Posterior vena cava (tissue), 2 donors: Measurements from ENCODE around the gene BUB1B. TPM values are rescaled to one million over a fixed set of nuclear protein-coding genes. Genes with fewer than 3 reads are reported as not detected.

Source experiments
- DNase-seq: peaks from one replicate; pipeline ENCODE4 v3.0.0-alpha.2; 2020; ENCODE audit warnings: low spot score
- intact Hi-C, 2 donors: fragments of 100-400 bp; cut with DNase I; formaldehyde crosslinking; loops; one replicate each; pipeline versions ENCODE4 v1.14.1 to v1.14.2; 2022 to 2023
- total RNA-seq, 2 donors: library from RNA; stranded (reverse); fragmentation: NEBNext Ultra II Directional; extraction: Animal tissue kit (Norgen Biotek cat#: 25700); gene quantifications; one replicate each; pipeline ENCODE4 v1.2.1, GENCODE V29; 2021
- donor health status: DM: yes; HTN: yes; CAD: no.
- donor health status: DM: yes; HTN: yes; CAD: no.

Gene BUB1B
- total RNA-seq, 2 donors from 2014 or later, result 0.86 to 1.2 TPM

DNA sequence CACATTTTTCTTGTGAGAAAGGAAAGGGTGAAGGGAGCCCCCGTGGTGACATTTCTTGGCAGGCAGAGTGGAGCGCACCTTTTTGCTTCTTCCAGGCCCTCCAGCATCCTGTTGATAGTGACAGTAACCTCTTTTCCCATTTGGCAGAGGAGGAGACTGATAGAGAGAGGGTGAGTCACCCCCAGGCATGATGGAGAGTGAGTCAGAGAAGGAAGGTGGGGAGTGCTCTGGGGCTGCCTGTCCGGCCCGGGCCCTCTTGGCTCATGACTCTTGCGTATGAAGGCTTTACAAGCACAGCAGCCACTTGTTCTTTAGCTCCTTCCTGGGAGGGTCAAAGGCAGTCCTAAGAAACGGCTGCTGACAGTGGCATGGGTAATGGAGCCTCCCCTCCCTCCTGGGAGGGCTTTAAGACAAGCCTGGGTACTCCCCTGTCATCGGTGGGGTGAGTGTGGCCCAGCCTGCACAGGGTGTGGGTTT, 106.0 kb downstream of the BUB1B start:
- intact Hi-C loops, result no loop called here
- no peak for DNase-seq

DNA sequence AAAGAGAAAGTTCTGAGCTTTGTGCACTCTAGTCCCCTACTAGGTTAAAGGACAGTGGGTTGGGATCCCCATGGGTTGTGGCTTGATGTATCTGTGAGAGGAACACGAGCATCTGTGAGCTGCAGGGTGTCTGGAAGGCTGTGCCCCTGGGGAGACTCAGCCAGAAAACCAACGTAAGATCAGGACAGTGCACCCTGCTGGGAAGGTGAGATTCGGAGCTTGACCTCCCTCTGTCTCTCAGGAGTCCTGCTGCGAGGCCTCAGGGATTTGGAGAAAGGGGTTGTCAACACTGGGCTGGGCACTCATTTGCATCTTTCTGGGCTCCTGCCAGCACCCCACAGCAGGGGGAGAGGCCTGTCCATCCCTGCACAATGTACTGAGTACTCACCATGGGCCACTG, 106.8 kb downstream of the BUB1B start:
- intact Hi-C loops, result no loop called here
- no peak for DNase-seq

DNA sequence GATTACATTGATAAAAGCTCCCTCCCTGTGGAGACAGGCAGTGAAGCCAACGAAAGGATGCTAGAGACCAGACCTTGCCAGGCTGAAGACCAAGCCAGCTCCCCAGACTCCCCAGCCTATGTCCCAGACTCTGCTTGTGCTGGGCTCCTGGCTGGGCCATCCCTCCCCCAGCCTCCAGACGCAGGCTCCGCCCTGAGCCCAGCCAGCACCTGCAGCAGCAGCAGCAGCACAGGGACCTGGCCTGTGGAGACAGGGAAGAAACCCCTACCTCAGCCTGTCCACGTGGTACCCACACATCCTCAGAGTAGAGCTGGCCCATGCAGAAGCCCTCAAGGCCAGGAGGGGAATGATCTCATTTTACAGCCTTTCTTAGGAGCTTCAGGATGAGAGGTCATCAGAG, 108.7 kb downstream of the BUB1B start:
- DNase-seq, result no peak
- intact Hi-C loops, result loop anchor here (5.0 kb wide), 3 partner anchors 52 to 222 kb away; no protein-coding TSS in a partner anchor

DNA sequence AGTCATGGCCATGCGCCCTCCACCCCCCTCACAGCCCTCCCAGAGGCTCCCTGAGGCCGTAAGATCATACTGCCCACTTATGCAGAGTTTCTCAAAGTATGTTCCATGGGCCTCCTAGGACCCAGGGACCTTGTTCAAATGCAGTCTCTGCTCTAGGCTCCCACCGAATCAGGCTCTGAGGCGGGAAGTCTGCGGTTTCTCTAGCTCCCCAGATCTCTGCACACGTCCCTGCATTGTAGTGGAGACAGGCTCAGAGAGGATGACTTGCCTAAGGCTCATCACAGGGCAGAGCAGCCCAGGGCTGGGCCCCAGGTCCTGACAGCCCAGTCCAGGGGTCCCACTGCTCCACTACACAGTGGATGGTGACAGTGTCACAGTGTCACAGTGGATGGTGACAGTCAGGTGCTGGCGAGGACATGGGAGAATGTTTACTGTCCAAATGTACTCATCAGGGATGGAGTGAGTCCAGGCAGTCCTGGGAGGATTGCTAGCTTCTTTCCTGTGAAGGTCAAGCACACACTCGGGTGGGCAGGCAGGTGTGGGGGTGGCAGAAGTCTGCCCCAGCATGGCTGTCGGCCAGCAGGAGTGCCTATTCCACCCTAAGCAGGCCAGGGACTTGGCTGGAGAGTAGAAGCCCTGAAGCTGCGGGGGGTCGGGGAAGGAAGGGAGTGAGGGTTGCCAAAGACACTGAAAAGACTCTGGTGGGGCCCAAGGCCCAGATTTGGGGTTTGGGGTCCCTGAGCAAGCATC, 109.6 kb downstream of the BUB1B start:
- intact Hi-C loops, result loop anchor here (5.0 kb wide), 3 partner anchors 53 to 223 kb away; no protein-coding TSS in a partner anchor
- no peak for DNase-seq

Other genes starting within 250 kb of the BUB1B start
- gene GPR176, start 240.8 kb upstream of the BUB1B start, total RNA-seq, result 10 to 100 TPM; 11.0 to 24.2 TPM
- 10 to 100 TPM; 26.2 to 29.5 TPM for gene EIF2AK4, start 227.0 kb upstream of the BUB1B start, total RNA-seq
- gene SRP14, start 121.9 kb upstream of the BUB1B start, total RNA-seq, result 100 to 1,000 TPM; 148 to 160 TPM
- gene BMF, start 52.2 kb upstream of the BUB1B start, total RNA-seq, result 1 to 10 TPM; 3.0 to 5.0 TPM
- under 1 TPM; 0.37 to 0.38 TPM for gene PAK6, start 78.0 kb downstream of the BUB1B start, total RNA-seq
- not detected for gene ANKRD63, start 122.0 kb downstream of the BUB1B start, total RNA-seq
- 10 to 100 TPM; 20.8 to 29.0 TPM for gene PLCB2, start 146.9 kb downstream of the BUB1B start, total RNA-seq
- 10 to 100 TPM; 25.3 to 27.1 TPM for gene INAFM2, start 162.6 kb downstream of the BUB1B start, total RNA-seq
- 10 to 100 TPM; 29.2 to 31.2 TPM for gene CCDC9B, start 179.9 kb downstream of the BUB1B start, total RNA-seq
- not detected for gene PHGR1, start 190.0 kb downstream of the BUB1B start, total RNA-seq
- under 1 TPM; 0.05 to 0.32 TPM for gene DISP2, start 197.2 kb downstream of the BUB1B start, total RNA-seq
- 1 to 10 TPM; 5.4 to 8.4 TPM for gene KNSTRN, start 221.7 kb downstream of the BUB1B start, total RNA-seq
- 10 to 100 TPM; 24.3 to 38.9 TPM for gene IVD, start 244.7 kb downstream of the BUB1B start, total RNA-seq